Activated T-helper 2 cell treated with anti-CD3 and anti-CD28 coated beads, Interferon-gamma antibody, Interleukin-2, Interleukin-4, amounts not matched to agents 10 μg/mL and 5 μg/mL and 100 μg/mL, durations not matched to agents 14 hours and 24 hours and 36 hours (primary cell): Measurements from ENCODE around the gene MGAT4A. TPM values are rescaled to one million over a fixed set of nuclear protein-coding genes. Genes with fewer than 3 reads are reported as not detected.
A peak's percentile ranks its signal among the peaks of the same experiment; 100 is the strongest.
"Not testable (repeated sequence)": the region's sequence is repeated elsewhere in the genome, so short reads cannot be mapped to it uniquely, and the experiment has no call there.

ENCODE experiments used
- DNase-seq: peaks from one replicate; pipeline ENCODE4 v3.0.0; 2021; ENCODE audit warnings: low spot score
- H3K27ac Mint-ChIP-seq: one replicate; pipeline ENCODE4 v1.8.0; 2021; ENCODE audit warnings: mixed read lengths
- H3K27me3 Mint-ChIP-seq: one replicate; pipeline ENCODE4 v1.8.0; 2021; ENCODE audit warnings: low read depth, mixed read lengths
- H3K36me3 Mint-ChIP-seq: one replicate; pipeline ENCODE4 v1.8.0; 2021; ENCODE audit warnings: low read depth, mixed read lengths
- H3K4me1 Mint-ChIP-seq: one replicate; pipeline ENCODE4 v1.8.0; 2021; ENCODE audit warnings: low read depth, mixed read lengths
- H3K4me3 Mint-ChIP-seq: one replicate; pipeline ENCODE4 v1.8.0; 2021; ENCODE audit warnings: low read depth, mild to moderate bottlenecking, moderate library complexity, mixed read lengths
- H3K9me3 Mint-ChIP-seq: one replicate; pipeline ENCODE4 v1.8.0; 2021; ENCODE audit warnings: mixed read lengths
- intact Hi-C: fragments of 100-400 bp; cut with micrococcal nuclease; formaldehyde crosslinking; loops from one replicate; pipeline ENCODE4 v1.15.1; 2023
- total RNA-seq: library from RNA; stranded (reverse); gene quantifications from 2 replicates; pipeline ENCODE4 v1.2.3, GENCODE V29; 2022

Gene MGAT4A
- total RNA-seq, 1 donor from 2014 or later, result 42.0 TPM

DNA sequence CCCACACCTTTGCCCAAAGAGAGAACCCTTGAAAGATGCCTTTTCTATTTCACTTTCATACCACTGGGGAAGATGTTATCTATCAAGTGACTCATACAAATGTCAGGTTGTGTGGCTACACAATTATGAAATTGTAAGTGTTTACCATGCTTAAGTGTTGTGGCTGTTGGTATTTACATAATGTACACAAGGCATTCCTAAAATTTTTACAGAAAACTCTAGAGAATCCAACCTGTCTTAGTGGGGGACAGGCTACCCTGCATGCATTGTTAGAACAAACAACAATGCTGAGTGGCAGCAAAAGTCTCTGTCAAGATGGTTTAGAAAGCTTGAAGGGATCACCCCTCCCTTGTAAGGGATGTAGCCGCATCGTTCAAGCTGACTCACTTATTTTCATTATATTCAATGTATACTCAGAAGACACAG lies 5.5 kb upstream of the MGAT4A start:
- Mint-ChIP-seq H3K4me1 (peaks cover 60% of the 10 kb centered on the region), H3K4me3 (peak overlapping the region; percentile 20), H3K36me3 (peaks cover 14% of the 10 kb centered on the region), H3K27me3 (no peaks in the 10 kb centered on the region), H3K27ac (peak overlapping the region; percentile 62), H3K9me3 (no peaks in the 10 kb centered on the region)
- DNase-seq, result peak; percentile 46
- intact Hi-C loops, result loop anchor here (1.0 to 10.0 kb wide), 5 partner anchors 25 to 272 kb away; no protein-coding TSS in a partner anchor

- H3K9me3 Mint-ChIP-seq, result no peaks in the 10 kb centered on the region
Observed at GRCh38 chr2:98734823-98735260, 3.9 kb upstream of the MGAT4A start.

DNA sequence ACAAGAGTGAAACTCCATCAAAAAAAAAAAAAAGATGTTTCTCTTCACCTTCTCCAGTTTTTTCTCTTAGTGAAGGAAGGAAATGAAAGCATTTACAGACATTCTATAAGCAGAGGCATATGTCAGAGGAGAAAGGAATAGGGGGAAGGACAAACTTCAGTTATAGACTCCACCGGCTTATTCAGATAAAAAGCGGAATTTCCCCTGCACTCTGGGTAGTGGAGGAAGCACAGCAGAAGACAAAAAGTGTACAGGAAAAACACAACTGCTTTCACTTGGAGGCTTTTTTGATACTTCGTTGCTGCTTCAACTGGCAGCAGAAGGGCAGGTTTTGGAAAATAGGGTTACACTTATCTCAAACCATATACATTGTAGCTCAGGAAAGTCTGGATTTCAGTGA lies 3.2 kb upstream of the MGAT4A start:
- peaks cover 68% of the 10 kb centered on the region for H3K4me1 Mint-ChIP-seq
- H3K27me3 Mint-ChIP-seq, result no peaks in the 10 kb centered on the region
- peak overlapping the region; percentile 46 for H3K4me3 Mint-ChIP-seq
- peak overlapping the region; percentile 79 for H3K27ac Mint-ChIP-seq
- no peaks in the 10 kb centered on the region for H3K9me3 Mint-ChIP-seq
- DNase-seq, result no peak
- peaks cover 14% of the 10 kb centered on the region for H3K36me3 Mint-ChIP-seq
- intact Hi-C loops, result loop anchor here (1.0 to 10.0 kb wide), 2 partner anchors 38 to 269 kb away; no protein-coding TSS in a partner anchor

More at GRCh38 chr2:98734823-98735260, 3.9 kb upstream of the MGAT4A start:
- H3K36me3 Mint-ChIP-seq, result peaks cover 14% of the 10 kb centered on the region
- H3K4me3 Mint-ChIP-seq, result peak overlapping the region; percentile 69
- no peaks in the 10 kb centered on the region for H3K27me3 Mint-ChIP-seq
- no peak for DNase-seq
- peaks cover 62% of the 10 kb centered on the region for H3K4me1 Mint-ChIP-seq
- intact Hi-C loops, result loop anchor here (1.0 to 10.0 kb wide), 2 partner anchors 37 to 270 kb away; no protein-coding TSS in a partner anchor
- peak overlapping the region; percentile 86 for H3K27ac Mint-ChIP-seq

GRCh38 chr2:98732430-98733051 lies 1.6 kb upstream of the MGAT4A start:
- H3K27me3 Mint-ChIP-seq, result no peaks in the 10 kb centered on the region
- intact Hi-C loops, result loop anchor here (10.0 kb wide), 1 partner anchor 268 kb away; no protein-coding TSS in a partner anchor
- H3K36me3 Mint-ChIP-seq, result peaks cover 5% of the 10 kb centered on the region

DNA sequence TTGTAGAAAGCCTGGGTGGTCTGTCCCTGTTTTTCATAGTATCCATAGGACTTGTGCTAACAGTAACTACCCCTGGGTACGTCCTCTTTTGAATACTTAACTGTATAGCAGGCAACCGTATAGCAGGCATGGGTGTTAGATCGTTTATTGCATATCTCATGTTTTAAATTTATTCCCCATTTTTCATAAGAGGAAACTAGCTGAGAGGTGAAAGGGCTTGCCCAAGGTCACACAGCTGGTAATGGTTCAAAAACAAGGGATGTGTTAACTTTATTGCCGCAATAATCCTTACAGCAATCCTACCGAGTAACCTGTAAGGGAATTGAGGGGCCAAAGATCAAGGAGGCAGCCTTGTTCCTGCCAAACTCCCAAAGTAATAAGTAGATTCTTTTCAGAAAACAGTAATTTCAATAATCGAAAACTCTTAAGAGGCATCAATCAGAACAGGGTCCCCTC lies 990 bp upstream of the MGAT4A start:
- DNase-seq, result no peak
- intact Hi-C loops, result loop anchor here (10.0 kb wide), 1 partner anchor 267 kb away; no protein-coding TSS in a partner anchor
- Mint-ChIP-seq H3K4me1 (peaks cover 71% of the 10 kb centered on the region), H3K27me3 (no peaks in the 10 kb centered on the region), H3K27ac (peak overlapping the region; percentile 93), H3K9me3 (no peaks in the 10 kb centered on the region), H3K4me3 (peak overlapping the region; percentile 88), H3K36me3 (peaks cover 9% of the 10 kb centered on the region)

More at GRCh38 chr2:98732430-98733051, 1.6 kb upstream of the MGAT4A start:
- peak overlapping the region; percentile 88 for H3K4me3 Mint-ChIP-seq
- peak overlapping the region; percentile 76 for H3K27ac Mint-ChIP-seq
- DNase-seq, result no peak
- peaks cover 70% of the 10 kb centered on the region for H3K4me1 Mint-ChIP-seq
- no peaks in the 10 kb centered on the region for H3K9me3 Mint-ChIP-seq

DNA sequence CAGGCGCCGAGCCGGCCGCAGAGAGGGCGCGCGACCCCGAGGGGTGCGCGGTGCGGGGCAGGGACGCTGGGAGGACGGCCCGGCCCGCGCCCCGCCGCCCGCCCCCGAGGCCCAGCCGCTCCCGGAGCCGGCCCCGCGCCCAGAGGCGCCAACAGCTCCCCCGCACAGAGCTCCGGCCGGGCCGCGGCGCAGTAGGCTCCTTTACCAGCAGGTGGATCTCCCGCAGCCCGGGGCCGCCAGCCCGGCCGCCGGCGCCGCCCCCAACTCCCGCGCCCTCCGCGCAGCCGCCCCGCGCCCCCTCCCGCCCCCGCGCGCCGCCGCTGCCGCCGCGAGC lies 258 bp downstream of the MGAT4A start:
- Mint-ChIP-seq H3K4me1 (peaks cover 74% of the 10 kb centered on the region), H3K4me3 (no peak overlapping the region), H3K27ac (no peak overlapping the region), H3K36me3 (peaks cover 17% of the 10 kb centered on the region), H3K27me3 (no peaks in the 10 kb centered on the region), H3K9me3 (no peaks in the 10 kb centered on the region)
- peak; percentile 54 for DNase-seq
- intact Hi-C loops, result loop anchor here (10.0 kb wide), 1 partner anchor 266 kb away; no protein-coding TSS in a partner anchor

- Mint-ChIP-seq H3K4me3 (peak overlapping the region; percentile 84), H3K9me3 (no peaks in the 10 kb centered on the region), H3K36me3 (peaks cover 21% of the 10 kb centered on the region), H3K27ac (peak overlapping the region; percentile 82), H3K27me3 (no peaks in the 10 kb centered on the region), H3K4me1 (peaks cover 75% of the 10 kb centered on the region)
- DNase-seq, result peak; percentile 50
- intact Hi-C loops, result loop anchor here (10.0 kb wide), 1 partner anchor 265 kb away; no protein-coding TSS in a partner anchor
Observed at GRCh38 chr2:98730053-98730706, 752 bp downstream of the MGAT4A start.

DNA sequence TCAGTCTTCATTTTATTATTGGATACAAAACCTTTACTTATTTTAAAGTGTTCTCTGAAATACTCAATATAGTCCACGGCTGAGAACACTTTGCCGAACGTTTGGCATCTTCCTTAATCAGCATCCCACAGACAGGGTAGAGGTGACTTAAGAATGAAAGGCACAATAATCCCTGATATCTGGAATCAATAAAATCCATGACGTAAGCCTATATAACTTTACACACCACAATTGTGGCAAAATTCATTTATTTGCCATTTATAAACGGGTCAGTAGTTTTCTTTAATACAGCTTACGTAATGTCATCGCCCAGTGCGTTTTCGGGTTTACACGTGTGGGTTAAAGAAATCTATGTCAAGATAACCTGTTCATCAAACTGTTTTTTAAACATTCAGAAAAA lies 1.3 kb downstream of the MGAT4A start:
- H3K4me1 Mint-ChIP-seq, result peaks cover 75% of the 10 kb centered on the region
- H3K4me3 Mint-ChIP-seq, result peak overlapping the region; percentile 84
- H3K9me3 Mint-ChIP-seq, result no peaks in the 10 kb centered on the region
- H3K36me3 Mint-ChIP-seq, result peaks cover 26% of the 10 kb centered on the region
- peak overlapping the region; percentile 82 for H3K27ac Mint-ChIP-seq
- no peaks in the 10 kb centered on the region for H3K27me3 Mint-ChIP-seq
- no peak for DNase-seq
- intact Hi-C loops, result loop anchor here (2.0 to 10.0 kb wide), 3 partner anchors 37 to 265 kb away; no protein-coding TSS in a partner anchor

- H3K27me3 Mint-ChIP-seq, H3K9me3 Mint-ChIP-seq, DNase-seq: not testable (repeated sequence)
- Mint-ChIP-seq H3K27ac (peak overlapping the region; percentile 70), H3K36me3 (peaks cover 35% of the 10 kb centered on the region), H3K4me3 (peak overlapping the region; percentile 84), H3K4me1 (peaks cover 72% of the 10 kb centered on the region)
- intact Hi-C loops, result loop anchor here (2.0 to 5.0 kb wide), 2 partner anchors 36 to 65 kb away; no protein-coding TSS in a partner anchor
Observed at GRCh38 chr2:98728088-98728718, 2.7 kb downstream of the MGAT4A start.

DNA sequence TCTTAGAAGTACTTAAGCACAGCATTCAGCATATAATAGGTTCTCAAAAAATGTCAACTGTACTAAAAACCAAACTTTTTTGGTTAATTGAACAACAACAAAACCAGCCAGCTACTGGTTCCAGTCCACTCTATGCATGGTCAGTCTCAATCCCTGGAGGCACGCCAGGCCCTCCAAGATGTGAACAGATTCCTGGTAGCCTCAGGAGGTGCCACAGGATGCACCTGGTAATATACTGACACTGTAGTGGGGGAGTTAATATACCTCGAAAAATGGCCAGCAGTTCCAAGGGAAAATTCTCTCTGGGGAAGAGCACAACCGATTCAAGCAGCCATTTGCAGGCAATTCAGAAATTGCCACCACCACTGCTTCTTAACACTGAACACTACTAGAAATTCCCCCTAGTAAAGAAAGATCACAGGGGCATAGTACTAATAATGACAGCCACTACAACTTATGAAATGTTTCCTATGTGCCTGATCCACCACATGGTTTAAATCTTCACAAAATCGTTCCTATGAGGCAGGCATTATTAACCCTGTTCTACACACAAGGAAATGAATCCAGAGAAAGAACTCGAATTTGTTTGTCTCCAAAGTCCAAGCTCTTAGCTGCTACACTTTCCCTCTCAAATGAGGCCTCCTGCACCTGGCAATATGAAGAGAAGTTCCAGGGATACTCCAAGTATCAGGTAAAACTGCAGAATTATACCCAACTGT lies 3.4 kb downstream of the MGAT4A start:
- no peak for DNase-seq
- H3K9me3 Mint-ChIP-seq, result no peaks in the 10 kb centered on the region
- H3K36me3 Mint-ChIP-seq, result peaks cover 37% of the 10 kb centered on the region
- H3K27ac Mint-ChIP-seq, result peak overlapping the region; percentile 50
- H3K4me3 Mint-ChIP-seq, result peak overlapping the region; percentile 51
- H3K4me1 Mint-ChIP-seq, result peaks cover 70% of the 10 kb centered on the region
- intact Hi-C loops, result loop anchor here (2.0 to 5.0 kb wide), 2 partner anchors 35 to 65 kb away; no protein-coding TSS in a partner anchor
- H3K27me3 Mint-ChIP-seq, result no peaks in the 10 kb centered on the region

DNA sequence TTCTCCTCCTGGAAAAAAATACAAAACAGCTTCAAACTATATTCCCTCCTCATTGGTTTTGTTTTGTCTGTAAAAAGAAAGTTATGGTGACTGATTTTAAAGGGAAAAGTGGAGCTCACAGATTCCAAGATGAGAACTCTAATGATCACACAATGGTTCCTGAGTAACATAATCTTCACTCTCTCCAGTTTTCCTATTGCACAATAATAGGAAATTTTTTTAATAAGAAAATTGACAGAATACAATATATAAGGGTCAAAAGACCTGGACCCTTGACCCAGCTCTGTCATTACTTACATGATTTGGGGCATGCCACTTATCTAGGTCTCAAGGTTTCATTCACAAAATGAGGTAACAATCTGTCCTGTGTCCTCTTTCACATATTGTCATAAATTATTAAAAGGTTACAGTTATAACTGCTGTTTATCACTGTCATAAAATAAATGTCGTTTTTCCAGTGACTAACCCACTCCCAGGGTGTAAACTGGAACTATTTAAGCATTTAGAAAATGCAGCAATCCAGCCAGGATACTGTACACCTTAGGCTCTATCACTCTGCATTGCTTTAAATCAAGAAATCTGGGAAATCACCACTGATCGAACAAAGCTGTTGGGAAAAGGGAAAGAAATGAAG lies 4.1 kb downstream of the MGAT4A start:
- intact Hi-C loops, result loop anchor here (5.0 kb wide), 1 partner anchor 35 kb away; no protein-coding TSS in a partner anchor
- Mint-ChIP-seq H3K27me3 (no peaks in the 10 kb centered on the region), H3K27ac (peak overlapping the region; percentile 50), H3K9me3 (no peaks in the 10 kb centered on the region), H3K4me1 (peaks cover 64% of the 10 kb centered on the region), H3K4me3 (peak overlapping the region; percentile 51), H3K36me3 (peaks cover 43% of the 10 kb centered on the region)
- DNase-seq, result no peak
